Measurements from ENCODE around the gene TUBGCP3.

TUBGCP3 gene

DNA sequence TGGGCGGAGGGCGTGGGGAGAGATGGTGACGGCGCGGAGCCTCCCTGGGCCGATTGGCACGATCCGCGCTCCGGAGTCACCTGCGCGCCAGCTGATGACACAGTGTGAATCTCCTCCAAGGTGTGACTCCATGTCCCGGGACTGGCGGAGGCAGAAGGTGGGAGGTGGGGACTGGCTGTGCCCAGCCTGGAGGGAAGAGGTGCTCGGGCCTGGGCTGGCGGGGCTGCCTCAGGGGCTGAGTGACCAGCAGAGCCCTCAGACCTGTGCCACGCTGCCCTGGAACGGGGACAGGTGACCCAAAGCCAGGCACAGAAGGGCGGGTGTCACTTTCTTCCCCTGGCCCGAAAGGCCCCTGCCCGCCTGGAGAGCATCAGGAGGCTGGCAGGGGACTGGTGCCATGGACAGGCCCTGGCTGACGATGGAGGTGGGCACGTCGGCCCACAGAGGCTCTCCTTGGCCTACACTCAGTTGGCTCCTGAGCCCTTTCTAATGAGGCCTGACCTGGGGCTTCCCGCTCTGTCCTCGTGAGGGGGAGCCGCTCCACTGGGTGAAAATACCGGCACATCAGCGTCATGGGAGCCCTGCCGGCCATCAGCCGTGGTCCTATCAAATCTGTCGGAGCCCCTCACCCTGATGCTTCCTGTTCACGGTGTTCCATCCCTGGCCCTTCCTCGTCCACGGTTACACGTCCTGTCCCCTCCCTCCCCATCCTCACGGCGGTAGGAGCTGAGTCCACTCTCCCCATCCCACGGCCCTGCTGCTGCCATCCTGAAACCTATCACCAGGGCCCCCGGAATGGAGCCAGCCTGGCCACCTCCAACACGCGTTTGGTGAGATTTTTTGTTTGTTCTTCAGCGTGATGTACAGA is 136.2 kb downstream of the TUBGCP3 start:
- DNase-seq, result no peak

DNA sequence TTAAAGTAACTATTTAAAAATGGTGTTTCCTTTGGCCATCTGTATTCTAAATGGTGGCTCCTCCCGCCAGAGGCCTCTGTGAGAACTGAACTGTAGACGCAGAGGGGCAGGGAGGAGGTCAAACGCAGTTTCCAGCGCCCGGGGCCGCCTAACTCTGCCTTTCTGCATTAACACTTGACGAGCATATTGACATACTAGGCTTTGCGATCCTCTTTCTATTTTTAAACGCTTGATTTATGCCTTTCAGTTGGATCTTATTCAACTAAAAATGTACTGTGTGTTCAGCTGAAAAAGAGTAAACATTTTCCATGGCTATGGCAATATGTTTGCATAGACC is 137.1 kb downstream of the TUBGCP3 start:
- no peak for DNase-seq

DNA sequence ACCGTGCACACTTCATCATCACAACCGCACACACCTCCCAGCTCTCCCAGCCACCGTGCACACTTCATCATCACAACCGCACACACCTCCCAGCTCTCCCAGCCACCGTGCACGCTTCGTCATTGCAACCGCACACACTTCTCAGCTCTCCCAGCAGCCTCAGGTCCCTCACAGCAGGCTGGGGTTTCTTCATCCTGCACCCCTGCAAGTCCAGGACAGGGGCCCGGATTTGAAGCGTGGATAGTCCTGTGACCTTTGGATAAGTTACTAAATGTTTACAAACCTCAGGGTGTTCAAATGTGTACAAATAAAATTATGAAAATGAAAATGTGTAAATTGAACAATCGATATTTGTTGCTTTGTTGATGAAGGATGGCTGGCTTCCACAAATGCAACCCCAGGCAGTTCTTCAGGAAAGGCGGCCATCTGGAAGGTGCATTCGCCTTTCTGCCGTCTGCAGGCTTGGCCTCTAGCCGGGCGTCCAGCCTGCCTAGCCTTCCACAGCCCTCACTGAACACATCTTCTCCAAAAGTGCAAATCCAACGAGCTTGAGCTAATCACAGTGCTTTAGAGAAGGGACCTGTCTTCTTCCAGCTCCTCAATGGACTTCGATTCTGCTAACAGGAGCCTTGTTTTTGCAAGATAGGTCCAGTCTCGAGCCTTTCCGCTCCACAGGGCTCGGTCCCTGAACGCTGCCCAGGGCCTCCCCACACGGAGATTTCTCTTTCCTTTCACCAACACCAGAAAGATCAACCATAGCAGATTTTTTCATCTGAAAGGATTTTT is 137.6 kb downstream of the TUBGCP3 start:
- DNase-seq, result no peak

DNA sequence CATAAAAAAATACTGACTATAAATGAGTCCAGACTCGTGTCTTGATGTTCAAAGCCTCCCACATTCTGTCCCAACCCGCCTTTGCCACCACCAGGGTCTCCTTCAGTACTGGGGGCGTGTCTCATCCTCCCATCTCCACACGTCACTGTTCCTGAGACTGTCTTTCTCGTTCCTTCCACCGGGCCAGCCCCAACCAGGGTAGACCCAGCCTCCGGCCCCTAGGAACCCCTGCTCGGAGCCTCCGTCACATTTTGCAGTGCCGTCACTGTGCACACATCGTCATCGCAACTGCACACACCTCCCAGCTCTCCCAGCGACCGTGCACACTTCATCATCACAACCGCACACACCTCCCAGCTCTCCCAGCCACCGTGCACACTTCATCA is 138.4 kb downstream of the TUBGCP3 start:
- DNase-seq, result no peak

DNA sequence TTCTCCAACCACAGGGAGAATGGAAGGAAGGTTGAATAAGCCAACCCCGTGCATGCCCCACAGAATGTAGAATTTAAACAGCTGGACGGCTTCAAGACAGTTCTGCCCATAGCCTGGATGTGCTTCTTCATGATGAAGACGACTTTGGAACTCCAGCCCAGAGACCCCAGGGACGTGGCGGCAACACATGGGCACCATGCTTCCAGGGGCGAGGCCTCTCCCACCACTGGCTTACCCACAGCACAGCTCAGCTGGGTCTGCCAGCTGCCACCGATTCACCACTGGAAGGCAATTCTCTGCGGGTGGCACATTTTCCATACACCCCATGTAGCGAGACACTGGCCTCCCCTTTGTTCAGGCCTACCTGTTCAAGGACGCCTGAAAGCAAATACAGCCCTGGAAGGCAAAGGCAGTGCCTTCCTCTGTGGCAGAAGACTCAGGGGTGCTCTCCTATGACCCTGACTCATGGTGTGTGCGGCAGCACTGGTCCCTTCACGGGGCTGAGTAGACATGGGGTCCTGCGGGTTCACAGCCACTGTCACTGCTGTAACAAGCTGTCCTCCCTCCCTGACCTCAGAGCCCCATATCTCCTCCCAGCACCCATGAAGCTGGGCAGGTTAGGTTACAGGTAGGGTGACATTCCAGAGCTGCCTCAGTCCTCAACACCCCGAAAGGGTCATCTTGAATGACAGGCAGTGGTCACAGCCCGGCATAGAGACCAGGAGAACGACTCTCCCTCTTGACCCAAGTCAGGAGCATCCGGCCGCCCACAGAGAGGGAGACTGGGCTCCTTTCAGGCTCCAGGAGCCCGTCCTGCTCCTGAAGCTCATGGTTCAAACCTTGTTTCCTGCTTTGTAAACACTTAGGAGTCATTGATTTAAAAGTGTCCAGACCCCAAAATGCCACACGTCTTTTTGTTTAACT is 139.1 kb downstream of the TUBGCP3 start:
- DNase-seq, result no peak

DNA sequence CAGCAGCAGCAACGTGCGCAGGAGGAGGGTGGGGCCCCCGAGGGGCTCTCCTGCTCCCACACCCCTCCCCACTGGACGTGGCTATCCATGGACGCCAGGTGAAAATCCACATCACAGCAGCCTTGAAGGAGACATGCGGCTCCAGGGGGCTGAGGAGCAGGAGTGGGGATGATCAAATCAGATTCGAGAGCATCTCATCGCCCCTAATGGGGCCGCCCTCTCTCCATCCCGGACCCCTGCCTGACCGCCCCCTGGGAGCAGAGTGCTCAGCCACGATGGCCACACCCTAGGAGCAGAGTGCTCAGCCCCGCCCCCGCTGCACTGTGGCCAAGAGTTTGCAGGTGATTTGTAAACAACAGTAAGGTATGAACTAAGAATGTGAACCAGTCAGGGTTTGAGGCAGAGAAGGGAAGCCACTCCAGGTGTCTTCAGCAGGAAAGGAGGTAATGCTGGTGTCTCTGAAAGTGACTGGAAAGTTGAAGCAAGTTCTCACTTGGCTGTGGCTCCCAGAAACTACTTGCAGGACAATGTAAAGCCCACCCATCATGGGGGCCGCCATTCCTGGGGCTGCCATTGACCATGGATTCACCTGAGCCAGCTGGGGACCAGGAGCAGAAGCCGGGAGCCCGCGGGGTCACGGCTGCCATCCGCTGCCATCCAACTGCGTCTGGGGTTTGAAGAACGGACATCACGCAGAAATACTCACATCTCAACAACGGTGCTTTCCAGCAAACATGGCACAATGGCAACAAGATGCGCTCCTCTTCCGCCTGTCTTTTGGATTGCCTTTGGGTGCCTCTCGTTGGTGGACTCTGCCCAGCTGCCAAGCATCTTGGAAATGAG is 140.0 kb downstream of the TUBGCP3 start:
- DNase-seq, result no peak

DNA sequence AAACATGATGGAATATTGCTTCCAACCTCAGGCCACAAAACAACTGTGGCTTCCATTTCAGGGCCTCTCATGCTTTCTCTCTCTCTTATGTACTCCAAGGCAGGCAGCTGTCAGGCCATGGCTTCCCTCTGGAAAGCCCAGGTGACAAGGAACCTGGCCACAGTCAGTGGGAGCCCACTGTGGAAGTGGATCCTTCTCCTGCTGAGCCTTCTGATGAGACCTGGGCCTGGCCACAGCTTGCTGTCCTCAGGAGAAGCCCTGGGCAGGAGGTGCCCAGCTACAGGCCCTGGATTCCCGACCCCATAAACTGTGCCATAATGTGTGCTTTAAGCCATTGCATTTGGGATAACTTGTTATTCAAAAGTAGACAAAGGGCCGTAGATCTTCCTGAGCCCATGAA is 140.6 kb downstream of the TUBGCP3 start:
- no peak for DNase-seq

DNA sequence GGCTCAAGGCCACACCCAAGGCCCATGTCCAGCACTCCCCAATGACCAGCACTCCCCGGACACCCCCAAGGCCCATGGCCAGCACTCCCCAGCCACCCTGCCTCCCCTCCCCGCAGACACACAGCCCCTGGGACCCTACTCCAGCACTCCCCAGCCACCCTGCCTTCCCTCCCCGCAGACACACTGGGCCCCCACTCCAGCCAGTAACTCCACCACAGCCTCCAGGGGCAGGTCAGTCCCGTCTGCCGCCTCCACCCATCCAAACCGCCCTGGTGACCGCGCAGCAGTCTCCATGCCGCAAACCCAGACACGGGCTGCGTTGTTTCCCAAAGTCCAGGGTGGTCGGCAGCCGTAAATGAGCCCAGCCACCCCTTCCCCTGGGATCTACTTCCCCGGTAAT is 141.1 kb downstream of the TUBGCP3 start:
- DNase-seq, result no peak

DNA sequence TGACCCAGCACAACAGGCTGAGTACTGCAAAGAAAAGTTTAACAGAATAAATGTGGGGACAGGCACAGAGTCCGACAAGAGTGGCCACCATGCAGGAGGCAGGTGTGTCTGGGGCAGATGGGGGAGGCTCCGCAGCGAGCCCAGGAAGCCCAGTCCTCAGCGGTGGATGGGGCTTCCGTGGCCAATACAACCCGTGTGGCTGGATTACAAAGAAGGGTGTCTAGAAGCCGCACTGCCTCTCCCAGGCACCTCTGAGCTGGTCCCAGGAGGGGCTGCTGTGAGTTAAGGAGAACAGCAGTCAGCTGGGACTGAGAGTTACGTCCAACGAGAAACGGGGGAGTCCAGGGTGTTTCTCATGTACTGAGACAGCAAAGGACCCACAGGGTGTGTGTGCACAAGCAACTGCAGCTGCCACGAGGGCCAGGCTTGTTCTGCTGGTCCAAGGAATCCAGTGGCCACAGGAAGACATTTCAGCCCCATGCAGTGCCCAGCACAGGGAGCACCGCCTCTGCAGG is 141.5 kb downstream of the TUBGCP3 start:
- no peak for DNase-seq

DNA sequence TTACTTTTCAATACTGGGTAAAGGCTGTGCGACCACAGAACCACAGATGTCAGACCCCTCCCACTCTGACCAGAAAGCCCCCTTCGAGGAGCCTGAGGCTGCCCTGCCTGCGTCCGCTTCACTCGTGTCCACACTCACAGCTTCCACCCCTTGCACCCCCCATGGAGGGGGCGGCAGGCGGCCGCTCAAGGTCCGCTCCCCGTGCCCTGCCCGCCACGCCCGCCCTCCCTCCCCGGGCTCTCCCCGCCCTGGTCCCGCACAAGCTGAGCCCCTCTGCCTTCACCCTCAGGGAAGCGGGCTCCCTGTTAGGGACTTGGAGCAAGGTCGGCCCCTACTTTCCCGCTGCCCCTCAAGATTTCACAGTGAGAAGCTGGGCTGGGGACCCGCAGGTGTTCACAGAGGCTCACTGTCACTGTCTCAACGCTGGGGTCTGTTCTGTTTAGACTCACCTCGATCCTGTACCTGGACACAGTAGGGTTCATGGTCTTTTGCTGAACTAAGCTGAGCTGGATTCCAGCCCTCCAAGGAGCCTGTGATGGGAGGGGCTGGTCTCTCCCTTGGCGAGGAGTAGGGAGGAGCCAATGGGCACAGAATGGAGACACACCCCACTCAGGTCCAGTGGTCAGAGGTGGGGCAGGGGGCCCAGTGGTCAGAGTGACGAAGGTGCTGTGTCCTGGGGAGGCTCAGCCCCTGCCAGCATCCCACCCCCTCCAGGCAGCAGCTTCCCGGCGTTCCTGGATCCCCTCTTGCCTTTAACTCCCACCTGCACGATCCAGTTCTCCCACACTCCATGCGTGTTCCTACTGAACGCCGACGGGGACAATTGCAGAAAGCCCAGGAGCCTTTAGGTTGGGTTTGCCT is 142.3 kb downstream of the TUBGCP3 start:
- DNase-seq, result no peak

DNA sequence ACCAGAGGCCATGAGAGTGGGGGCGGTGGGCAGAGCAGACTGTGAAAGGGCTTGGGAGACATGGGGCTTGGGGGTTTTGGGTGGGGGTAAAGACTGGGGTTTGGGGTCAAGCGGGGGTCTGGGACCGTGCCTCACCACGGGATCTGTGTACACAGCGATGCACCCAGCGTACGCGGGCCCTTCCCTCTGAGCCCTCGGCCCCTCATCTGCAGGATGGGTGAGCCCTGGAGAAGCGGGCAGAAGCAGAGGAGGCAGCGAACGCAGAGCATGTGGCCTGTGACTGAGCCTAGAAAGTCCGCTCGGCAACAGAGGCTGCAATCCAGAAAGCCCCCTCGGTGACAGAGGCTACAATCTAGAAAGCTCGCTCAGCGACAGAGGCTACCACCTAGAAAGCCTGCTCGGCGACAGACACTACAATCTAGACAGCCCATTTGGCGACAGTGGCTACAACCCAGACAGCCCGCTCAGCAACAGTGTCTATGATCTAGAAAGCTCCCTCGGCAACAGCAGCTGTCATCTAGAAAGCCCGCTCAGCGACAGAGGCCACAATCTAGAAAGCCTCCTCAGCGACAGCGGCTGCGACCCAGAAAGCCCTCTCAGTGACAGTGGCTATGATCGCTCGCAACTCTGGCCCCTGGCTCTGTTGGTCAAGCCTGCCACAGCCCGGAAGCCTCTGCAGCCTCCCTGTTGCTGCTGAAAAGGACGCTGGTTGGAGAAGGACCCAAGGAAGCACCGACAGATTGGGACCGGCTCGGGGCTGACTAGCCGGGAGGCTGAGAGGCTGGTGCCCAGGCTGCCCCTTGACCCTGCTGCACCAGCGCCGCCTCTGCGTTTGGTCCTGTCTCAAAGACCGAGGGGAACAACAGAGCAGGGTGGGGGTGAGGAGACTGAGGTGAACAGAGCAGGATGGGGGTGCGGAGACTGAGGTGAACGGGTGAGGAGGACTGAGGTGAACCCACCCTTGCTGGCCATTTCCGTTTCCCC is 143.2 kb downstream of the TUBGCP3 start:
- DNase-seq, result no peak

DNA sequence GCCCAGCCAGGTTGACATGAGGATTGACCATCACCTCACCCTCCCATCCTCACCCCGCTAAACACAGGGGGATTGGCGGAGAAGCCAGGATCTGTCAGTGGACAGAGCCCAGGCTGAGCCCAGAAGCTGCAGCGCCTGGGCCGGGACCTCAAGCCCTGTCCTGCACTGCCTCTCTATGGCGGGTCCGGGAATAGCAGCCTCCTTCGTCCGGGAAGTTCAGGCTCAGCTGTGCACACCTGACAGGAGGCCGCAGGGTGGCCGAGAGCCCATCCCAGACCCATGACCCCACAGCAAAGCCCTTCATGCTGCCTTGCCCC is 144.0 kb downstream of the TUBGCP3 start:
- DNase-seq, result peak; percentile 15

DNA sequence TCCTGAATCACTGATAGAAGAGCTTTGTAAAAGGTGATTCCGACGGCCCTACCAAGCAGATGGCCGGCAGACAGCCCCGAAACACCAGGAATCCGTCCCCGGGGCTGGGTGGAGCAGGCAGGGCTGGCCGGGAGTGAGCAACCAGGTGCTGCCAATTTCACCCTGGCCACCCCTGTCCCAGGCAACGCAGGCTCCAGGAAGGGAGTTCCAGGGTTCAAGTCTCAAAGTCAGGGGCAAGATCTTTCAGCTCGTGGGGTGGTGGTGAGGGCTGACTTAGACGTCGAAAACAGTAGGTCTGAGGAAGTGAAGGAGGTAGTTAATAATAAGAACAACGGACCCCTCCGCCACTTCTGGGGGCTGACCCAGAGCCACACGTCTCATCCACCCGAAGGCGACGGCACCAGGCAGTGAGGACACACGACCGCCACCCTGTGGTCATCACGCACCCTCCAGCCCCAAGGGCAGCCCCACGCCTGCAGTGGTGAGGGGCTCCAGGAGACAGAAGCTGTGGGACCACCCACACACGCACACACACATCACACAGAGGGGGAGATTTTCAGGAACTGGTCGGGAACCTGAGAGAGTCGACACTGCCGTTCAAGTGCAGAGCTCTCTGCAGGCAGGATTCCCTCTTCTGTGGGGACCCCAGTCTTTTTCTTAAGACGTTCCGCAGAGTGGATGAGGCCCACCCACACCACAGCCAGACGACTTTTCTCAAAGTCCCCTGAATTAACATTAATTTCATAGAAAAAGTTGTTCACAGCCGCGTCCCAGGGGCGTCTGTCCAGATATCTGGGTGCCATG is 144.6 kb downstream of the TUBGCP3 start:
- no peak for DNase-seq

DNA sequence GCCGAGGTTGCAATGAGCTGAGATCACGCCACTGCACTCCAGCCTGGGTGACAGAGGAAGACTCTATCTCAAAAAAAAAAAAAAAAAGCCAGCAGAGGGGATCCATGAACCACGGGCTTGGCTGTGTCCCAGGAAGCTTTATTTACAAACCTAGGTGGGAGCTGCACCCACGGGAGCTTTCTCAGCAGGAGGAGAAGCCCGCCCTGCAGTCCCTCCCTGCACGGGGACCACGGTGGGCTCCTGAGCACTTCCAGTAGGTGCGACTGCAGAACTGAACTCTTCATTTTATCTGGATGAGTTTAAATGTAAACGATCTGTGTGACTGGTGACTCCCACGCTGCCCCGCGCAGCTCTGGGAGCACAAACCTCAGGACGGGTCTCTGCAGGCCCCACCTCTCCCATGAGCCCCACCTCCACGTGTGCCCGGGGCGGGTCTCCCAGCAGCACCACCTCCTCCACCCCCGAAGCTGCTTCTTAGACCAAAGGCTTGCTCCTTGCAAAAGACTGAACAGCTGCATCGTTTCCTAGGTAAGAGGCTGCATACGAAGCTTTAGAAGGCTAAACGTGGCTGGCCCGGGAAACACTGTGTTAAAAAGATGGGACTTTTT is 145.4 kb downstream of the TUBGCP3 start:
- DNase-seq, result no peak

DNA sequence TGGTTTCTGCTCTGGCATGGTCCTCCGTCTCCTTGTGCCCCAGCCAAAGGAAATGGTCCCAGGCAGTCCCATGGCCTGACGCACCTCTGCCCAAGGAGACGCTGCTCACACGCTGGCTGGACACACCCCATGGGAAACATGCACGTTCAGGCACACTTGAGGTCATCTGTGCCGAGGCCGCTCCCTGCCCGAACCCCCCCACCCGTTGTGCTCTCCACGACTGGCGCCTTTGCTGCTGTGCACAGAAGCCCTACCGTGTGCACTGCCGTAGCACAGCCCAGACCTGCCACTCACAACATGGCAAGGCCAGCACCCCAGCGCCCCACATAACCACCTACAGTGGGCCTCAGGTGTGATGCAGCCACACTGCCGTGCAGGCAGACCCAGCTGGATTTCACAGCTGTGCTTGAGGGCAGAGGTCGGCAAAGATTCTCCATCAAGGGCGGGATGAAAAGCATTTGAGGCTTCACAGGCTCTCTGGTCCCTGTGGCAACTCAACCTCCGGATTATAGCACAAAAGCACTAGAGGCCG is 146.1 kb downstream of the TUBGCP3 start:
- DNase-seq, result no peak

DNA sequence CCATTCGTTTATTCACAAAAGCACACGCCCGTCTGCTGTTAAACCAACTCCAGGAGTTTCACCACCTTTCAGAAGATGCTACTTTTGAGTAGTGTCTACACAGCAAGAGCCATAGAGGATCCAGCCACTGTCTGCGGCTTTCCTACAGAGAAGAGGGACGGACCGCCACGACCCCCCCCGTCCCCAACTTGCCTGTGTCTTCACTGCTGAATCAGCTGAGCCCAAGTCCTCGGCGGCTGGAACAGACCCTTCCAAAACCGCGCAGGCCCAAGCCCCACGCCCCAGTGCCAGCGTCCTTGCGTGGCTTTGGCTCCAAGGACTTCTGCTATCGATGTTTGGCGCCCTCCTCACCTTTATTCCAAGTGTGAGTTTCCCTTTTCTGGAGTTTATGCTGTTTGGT is 146.7 kb downstream of the TUBGCP3 start:
- DNase-seq, result no peak

DNA sequence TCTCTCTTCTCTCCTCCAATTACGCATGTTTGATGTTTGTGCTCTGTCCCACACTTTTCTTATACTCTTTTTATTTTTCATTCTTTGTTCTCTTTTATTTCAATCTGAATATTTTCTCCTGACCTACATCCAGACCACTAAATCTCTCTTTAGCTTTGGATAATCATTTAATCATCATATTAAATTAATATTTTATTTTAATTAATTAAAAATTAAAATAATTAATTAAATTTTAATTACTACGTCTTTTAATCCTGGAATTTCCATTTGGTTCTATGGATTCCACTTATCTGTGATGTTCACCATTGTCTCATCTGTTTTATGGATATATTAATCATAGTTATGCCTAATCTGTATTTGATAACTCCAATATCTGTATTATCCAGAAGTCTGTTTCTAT is 149.4 kb downstream of the TUBGCP3 start:
- no peak for DNase-seq

DNA sequence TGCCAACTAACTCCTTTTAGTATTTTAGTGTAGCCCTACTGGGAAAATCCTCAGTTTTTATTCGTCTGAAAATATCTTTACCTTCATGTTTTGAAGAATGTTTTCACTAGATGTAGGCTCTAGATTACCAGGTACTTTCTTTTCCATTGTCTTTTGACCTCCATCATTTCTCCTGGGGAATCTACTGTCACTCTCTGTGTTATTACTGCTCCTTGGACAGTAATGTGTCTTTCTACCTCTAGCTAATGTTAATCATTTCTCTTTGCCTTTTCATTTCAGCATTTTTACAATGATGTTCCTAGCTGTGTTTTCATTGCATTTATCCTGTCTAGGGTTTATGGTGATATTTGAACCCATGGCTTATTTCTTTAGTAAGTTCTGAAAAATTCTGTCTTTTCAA is 149.9 kb downstream of the TUBGCP3 start:
- no peak for DNase-seq

Measured in CD4-positive, alpha-beta T cell treated with Interleukin-17A for 4 hours (primary cell).